H9 (cell line): ENCODE data around the gene FNDC3B. TPM values are rescaled to one million over a fixed set of nuclear protein-coding genes. Genes with fewer than 3 reads are reported as not detected.

Source experiments
- DNase-seq: peaks from one replicate; pipeline ENCODE4 v3.0.0-alpha.2; 2017
- H2AFZ ChIP-seq: one replicate; pipeline ENCODE4 v1.6.1; 2013; ENCODE audit warnings: mild to moderate bottlenecking, low read length, control low read depth, moderate library complexity
- H2AK5ac ChIP-seq: 2 replicates; pipeline ENCODE4 v1.6.1; 2013; ENCODE audit warnings: low read length, control low read depth, mixed read lengths; ENCODE audit not compliant: insufficient read length
- H2BK120ac ChIP-seq: one replicate; pipeline ENCODE4 v1.6.1; 2013; ENCODE audit warnings: low read depth, mild to moderate bottlenecking, low read length, control low read depth, inconsistent platforms; ENCODE audit not compliant: poor library complexity, severe bottlenecking
- H2BK12ac ChIP-seq: 2 replicates; pipeline ENCODE4 v1.6.1; 2013; ENCODE audit warnings: low read length, control low read depth, mixed read lengths, low read depth; ENCODE audit not compliant: insufficient read length
- H2BK15ac ChIP-seq: 2 replicates; pipeline ENCODE4 v1.6.1; 2013; ENCODE audit warnings: low read depth, low read length, control low read depth
- H2BK20ac ChIP-seq: one replicate; pipeline ENCODE4 v1.6.1; 2013; ENCODE audit warnings: low read depth, mild to moderate bottlenecking, low read length, control low read depth, inconsistent platforms; ENCODE audit not compliant: poor library complexity, severe bottlenecking
- H2BK5ac ChIP-seq: 2 replicates; pipeline ENCODE4 v1.6.1; 2013; ENCODE audit warnings: low read length, control low read depth, mixed read lengths; ENCODE audit not compliant: insufficient read length
- H3K14ac ChIP-seq: 2 replicates; pipeline ENCODE4 v1.6.1; 2013; ENCODE audit warnings: low read length, control low read depth; ENCODE audit not compliant: insufficient read depth
- H3K18ac ChIP-seq: 2 replicates; pipeline ENCODE4 v1.6.1; 2013; ENCODE audit warnings: low read depth, mild to moderate bottlenecking, mixed read lengths, low read length, control low read depth; ENCODE audit not compliant: insufficient read length
- H3K23ac ChIP-seq: 2 replicates; pipeline ENCODE4 v1.6.1; 2013; ENCODE audit warnings: low read length, control low read depth, mixed read lengths, low read depth; ENCODE audit not compliant: insufficient read length
- H3K23me2 ChIP-seq: 2 replicates; pipeline ENCODE4 v1.6.1; 2013; ENCODE audit warnings: low read depth, mild to moderate bottlenecking, mixed read lengths, low read length, control low read depth; ENCODE audit not compliant: insufficient read length, poor library complexity, severe bottlenecking
- H3K27ac ChIP-seq: 2 replicates; pipeline ENCODE4 v1.5.1; 2013; ENCODE audit warnings: low read length, control low read depth, mixed read lengths, low read depth; ENCODE audit not compliant: insufficient read length
- H3K27me3 ChIP-seq: 2 replicates; pipeline ENCODE4 v1.6.1; 2013; ENCODE audit warnings: low read length, control low read depth, inconsistent platforms; ENCODE audit not compliant: insufficient read depth
- H3K4ac ChIP-seq: 2 replicates; pipeline ENCODE4 v1.6.1; 2013; ENCODE audit warnings: low read depth, mild to moderate bottlenecking, control low read depth, inconsistent platforms, low read length, moderate library complexity
- H3K4me1 ChIP-seq: 2 replicates; pipeline ENCODE4 v1.6.1; 2013; ENCODE audit warnings: low read length, control low read depth, inconsistent platforms; ENCODE audit not compliant: insufficient read depth
- H3K4me2 ChIP-seq: 2 replicates; pipeline ENCODE4 v1.6.1; 2013; ENCODE audit warnings: low read length, control low read depth, mixed read lengths; ENCODE audit not compliant: insufficient read length, insufficient read depth
- H3K56ac ChIP-seq: 2 replicates; pipeline ENCODE4 v1.6.1; 2013; ENCODE audit warnings: low read depth, mild to moderate bottlenecking, mixed read lengths, low read length, control low read depth; ENCODE audit not compliant: insufficient read length
- H3K79me1 ChIP-seq: 2 replicates; pipeline ENCODE4 v1.6.1; 2013; ENCODE audit warnings: low read depth, mild to moderate bottlenecking, moderate library complexity, low read length, control low read depth, inconsistent platforms; ENCODE audit not compliant: insufficient read depth, poor library complexity, severe bottlenecking
- H3K79me2 ChIP-seq: 2 replicates; pipeline ENCODE4 v1.6.1; 2013; ENCODE audit warnings: low read length, control low read depth, inconsistent platforms; ENCODE audit not compliant: insufficient read depth
- H3K9ac ChIP-seq: 2 replicates; pipeline ENCODE4 v1.6.1; 2013; ENCODE audit warnings: low read length, control low read depth, mixed read lengths; ENCODE audit not compliant: insufficient read length; ENCODE audit errors: extremely low read depth
- H3K9me3 ChIP-seq: one replicate; pipeline ENCODE4 v1.6.1; 2013; ENCODE audit warnings: low read depth, low read length, inconsistent platforms; ENCODE audit not compliant: control insufficient read depth
- H3T11ph ChIP-seq: one replicate; pipeline ENCODE4 v1.6.1; 2013; ENCODE audit warnings: mild to moderate bottlenecking, low read length, control low read depth, inconsistent platforms
- H4K20me1 ChIP-seq: one replicate; pipeline ENCODE4 v1.6.1; 2013; ENCODE audit not compliant: control insufficient read depth, insufficient read length, insufficient read depth
- H4K5ac ChIP-seq: 2 replicates; pipeline ENCODE4 v1.6.1; 2013; ENCODE audit warnings: low read depth, mild to moderate bottlenecking, mixed read lengths, low read length, control low read depth; ENCODE audit not compliant: insufficient read length
- H4K8ac ChIP-seq: replicated peaks from 2 replicates; pipeline ENCODE4 v1.6.1; 2013; ENCODE audit warnings: low read length, control low read depth, mixed read lengths, low read depth; ENCODE audit not compliant: insufficient read length
- H4K91ac ChIP-seq: 2 replicates; pipeline ENCODE4 v1.6.1; 2013; ENCODE audit warnings: low read depth, mild to moderate bottlenecking, moderate library complexity, mixed read lengths, low read length, control low read depth; ENCODE audit not compliant: insufficient read length
- H3K27ac Mint-ChIP-seq, 3 experiments: 2 replicates in 2 of 3; 3 replicates in 1 of 3; pipeline ENCODE4 v1.8.0; 2020 to 2021; ENCODE audit warnings: mixed read lengths in 3 of 3, mild to moderate bottlenecking in 1 of 3, moderate library complexity in 1 of 3
- H3K27me3 Mint-ChIP-seq: 2 replicates; pipeline ENCODE4 v1.8.0; 2021; ENCODE audit warnings: low read depth, mild to moderate bottlenecking, moderate library complexity, mixed read lengths
- H3K36me3 Mint-ChIP-seq, 3 experiments: 2 replicates in 2 of 3; 3 replicates in 1 of 3; pipeline ENCODE4 v1.8.0; 2020 to 2021; ENCODE audit warnings: low read depth in 3 of 3, mixed read lengths in 3 of 3; ENCODE audit not compliant: insufficient read depth in 1 of 3
- H3K4me1 Mint-ChIP-seq, 2 experiments: 2 replicates each; pipeline ENCODE4 v1.8.0; 2020; ENCODE audit warnings: mixed read lengths in 2 of 2
- H3K4me3 Mint-ChIP-seq, 2 experiments: 2 replicates in 1 of 2; 3 replicates in 1 of 2; pipeline ENCODE4 v1.8.0; 2020 to 2021; ENCODE audit warnings: mild to moderate bottlenecking in 2 of 2, mixed read lengths in 2 of 2, moderate library complexity in 1 of 2
- H3K9me3 Mint-ChIP-seq, 2 experiments: 2 replicates in 1 of 2; 3 replicates in 1 of 2; pipeline ENCODE4 v1.8.0; 2020; ENCODE audit warnings: mild to moderate bottlenecking in 2 of 2, mixed read lengths in 2 of 2, moderate library complexity in 1 of 2
- WGBS: extraction: QIAGEN DNeasy Blood & Tissue Kit; methylation state at CpG from one replicate; pipeline ENCODE4 v1.1.7; 2013; ENCODE audit warnings: missing lambda C conversion rate, low lambda C conversion rate, mixed read lengths; ENCODE audit not compliant: insufficient read length; ENCODE audit errors: extremely low coverage; 5-methylcytosine and 5-hydroxymethylcytosine counted together
- total RNA-seq: library from RNA; stranded (reverse); gene quantifications from 2 replicates; pipeline ENCODE4 v1.2.1, GENCODE V29; 2021
- TF ChIP-seq, protein P1 (sequence below): fragments of 200-600 bp; sonication (generic); conservative IDR thresholded peaks from 3 replicates; pipeline ENCODE4 v1.8.0; 2021; ENCODE audit warnings: antibody characterized with exemption, mild to moderate bottlenecking

The FNDC3B gene
- total RNA-seq, 1 experiment from 2014 or later, result 43.8 TPM

DNA sequence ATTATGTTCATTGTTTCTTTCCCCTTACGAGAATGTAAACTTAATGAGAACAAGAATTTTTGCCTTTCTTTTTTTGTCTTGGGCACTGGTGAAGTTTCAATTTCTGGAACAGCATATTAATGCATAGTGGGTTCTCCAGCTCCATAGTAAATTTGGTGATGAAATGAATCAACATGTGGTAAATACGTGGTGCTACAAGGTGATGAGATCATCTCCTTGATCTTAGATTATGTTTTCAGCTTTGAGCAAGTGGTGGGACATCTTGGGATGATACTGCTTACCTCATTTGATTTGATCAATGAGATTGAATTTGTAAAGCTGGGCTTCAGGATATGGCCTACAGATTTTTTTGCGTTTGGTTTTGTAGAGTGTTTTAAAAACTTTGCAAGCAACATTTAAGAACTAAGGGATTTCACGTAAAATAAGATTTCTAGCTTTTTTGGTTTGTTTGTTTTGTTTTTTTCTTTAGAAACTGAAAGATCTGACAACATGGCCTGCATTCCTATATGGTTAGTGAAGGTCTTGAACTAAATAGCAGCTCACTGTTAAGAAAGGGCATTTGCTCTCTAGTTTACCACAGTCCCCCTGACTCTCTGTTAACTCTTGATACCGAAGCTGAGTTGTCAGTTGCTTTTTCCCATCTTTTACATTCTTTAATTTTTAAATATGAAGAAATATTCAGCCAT is 45.6 kb downstream of the FNDC3B start:
- no CpG with 5 or more reads among the region's 5 CpGs for WGBS
- H3K4me3 Mint-ChIP-seq, result no peak overlapping the region
- no peak overlapping the region for H2BK5ac ChIP-seq

More for the DNA sequence above, 45.6 kb downstream of the FNDC3B start:
- H3T11ph ChIP-seq, result no peak overlapping the region
- no peaks in the 10 kb centered on the region for H3K23me2 ChIP-seq
- no peaks in the 10 kb centered on the region for H3K27me3 ChIP-seq
- H3K4me2 ChIP-seq, result no peak overlapping the region
- H3K9me3 ChIP-seq, result no peaks in the 10 kb centered on the region
- H3K4me1 Mint-ChIP-seq, result peaks cover 29 to 33% of the 10 kb centered on the region in 2 experiments
- H4K91ac ChIP-seq, result no peak overlapping the region
- no peak overlapping the region for H2AK5ac ChIP-seq
- H3K56ac ChIP-seq, result no peak overlapping the region
- no peak overlapping the region for H3K23ac ChIP-seq
- H3K4ac ChIP-seq, result no peak overlapping the region
- TF ChIP-seq, protein P1, sequence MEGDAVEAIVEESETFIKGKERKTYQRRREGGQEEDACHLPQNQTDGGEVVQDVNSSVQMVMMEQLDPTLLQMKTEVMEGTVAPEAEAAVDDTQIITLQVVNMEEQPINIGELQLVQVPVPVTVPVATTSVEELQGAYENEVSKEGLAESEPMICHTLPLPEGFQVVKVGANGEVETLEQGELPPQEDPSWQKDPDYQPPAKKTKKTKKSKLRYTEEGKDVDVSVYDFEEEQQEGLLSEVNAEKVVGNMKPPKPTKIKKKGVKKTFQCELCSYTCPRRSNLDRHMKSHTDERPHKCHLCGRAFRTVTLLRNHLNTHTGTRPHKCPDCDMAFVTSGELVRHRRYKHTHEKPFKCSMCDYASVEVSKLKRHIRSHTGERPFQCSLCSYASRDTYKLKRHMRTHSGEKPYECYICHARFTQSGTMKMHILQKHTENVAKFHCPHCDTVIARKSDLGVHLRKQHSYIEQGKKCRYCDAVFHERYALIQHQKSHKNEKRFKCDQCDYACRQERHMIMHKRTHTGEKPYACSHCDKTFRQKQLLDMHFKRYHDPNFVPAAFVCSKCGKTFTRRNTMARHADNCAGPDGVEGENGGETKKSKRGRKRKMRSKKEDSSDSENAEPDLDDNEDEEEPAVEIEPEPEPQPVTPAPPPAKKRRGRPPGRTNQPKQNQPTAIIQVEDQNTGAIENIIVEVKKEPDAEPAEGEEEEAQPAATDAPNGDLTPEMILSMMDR, result no peak
- no peak overlapping the region for H3K9ac ChIP-seq
- H3K18ac ChIP-seq, result no peak overlapping the region
- no peaks in the 10 kb centered on the region for H3K79me1 ChIP-seq
- no peak overlapping the region for H3K27ac ChIP-seq
- peaks cover 11% of the 10 kb centered on the region; the same call in 1 of the 2 replicates for H3K79me2 ChIP-seq
- no peak for DNase-seq
- no peak overlapping the region for H4K8ac ChIP-seq
- H2BK15ac ChIP-seq, result no peak overlapping the region
- H3K36me3 Mint-ChIP-seq, result peaks cover 13 to 25% (median 24%) of the 10 kb centered on the region in 3 experiments; a peak in 6 of 7 replicates
- H3K4me1 ChIP-seq, result peaks cover 6% of the 10 kb centered on the region; the same call in 1 of the 2 replicates
- H2BK20ac ChIP-seq, result no peak overlapping the region
- no peaks in the 10 kb centered on the region for H3K9me3 Mint-ChIP-seq
- no peak overlapping the region for H2BK12ac ChIP-seq
- no peaks in the 10 kb centered on the region for H4K20me1 ChIP-seq
- no peak overlapping the region for H2BK120ac ChIP-seq
- H4K5ac ChIP-seq, result no peak overlapping the region
- H3K14ac ChIP-seq, result no peak overlapping the region
- H3K27ac Mint-ChIP-seq, result 0 out of 7 replicates have a peak overlapping the region, but pooled peaks of 1 of the 3 experiments have one; percentile 1
- no peaks in the 10 kb centered on the region for H3K27me3 Mint-ChIP-seq
- no peak overlapping the region for H2AFZ ChIP-seq
